ENCODE results near the gene LSMEM2. TPM values are rescaled to one million over a fixed set of nuclear protein-coding genes. Genes with fewer than 3 reads are reported as not detected.

The LSMEM2 gene
- total and polyA plus RNA-seq, 2 experiments from 2014 or later = 0.59 to 0.86 TPM

DNA sequence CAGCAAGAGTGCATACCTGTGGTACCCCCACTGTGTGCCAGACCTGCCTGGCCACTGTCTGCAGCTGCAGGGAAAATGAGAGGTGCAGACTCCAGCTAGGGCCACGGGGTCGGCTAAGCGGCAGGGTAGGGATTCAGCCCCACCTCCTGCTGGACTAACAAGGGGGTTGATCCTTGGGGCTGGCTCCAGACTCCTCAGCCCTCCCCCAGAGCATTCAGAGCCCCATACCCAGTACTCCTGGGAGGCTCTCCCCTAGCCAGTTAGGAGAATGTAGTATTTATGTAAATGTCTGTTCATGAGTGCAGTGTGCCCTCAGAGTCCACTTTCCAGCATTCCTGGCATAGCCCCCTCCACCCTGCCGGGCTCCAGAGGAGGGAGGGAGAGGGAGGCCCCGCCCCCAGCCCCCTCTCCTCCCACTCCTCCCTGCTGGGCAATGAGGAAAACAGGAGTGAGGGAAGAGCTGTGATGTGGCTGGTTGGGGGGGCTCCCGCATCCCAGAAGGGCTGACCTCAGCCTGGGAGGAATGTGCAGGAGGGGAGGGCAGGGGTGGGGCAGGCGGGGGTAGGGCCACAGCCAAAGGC lies 14.4 kb upstream of the LSMEM2 start:
- no peaks in the 10 kb centered on the region for H3K9me2 ChIP-seq (ENCODE audit: insufficient read depth)
- H4K20me1 ChIP-seq (replicated peaks; ENCODE audit: insufficient read depth) = no peaks in the 10 kb centered on the region; the same call in 1 of the 2 replicates
- H3K79me2 ChIP-seq (replicated peaks; ENCODE audit: insufficient read depth) = no peaks in the 10 kb centered on the region
- peaks cover 3% of the 10 kb centered on the region; the same call in 1 of the 3 replicates for H3K36me3 Mint-ChIP-seq (ENCODE audit: low read depth)
- H2AFZ ChIP-seq = no peak overlapping the region
- H3K4me2 ChIP-seq = peak overlapping the region; percentile 16
- H3F3A ChIP-seq (replicated peaks; ENCODE audit: low read depth) = peaks cover 18% of the 10 kb centered on the region
- ATAC-seq = peak; percentile 44
- H3K4me1 ChIP-seq (ENCODE audit: insufficient read depth) = peaks cover 59% of the 10 kb centered on the region
- TF ChIP-seq, protein P1, sequence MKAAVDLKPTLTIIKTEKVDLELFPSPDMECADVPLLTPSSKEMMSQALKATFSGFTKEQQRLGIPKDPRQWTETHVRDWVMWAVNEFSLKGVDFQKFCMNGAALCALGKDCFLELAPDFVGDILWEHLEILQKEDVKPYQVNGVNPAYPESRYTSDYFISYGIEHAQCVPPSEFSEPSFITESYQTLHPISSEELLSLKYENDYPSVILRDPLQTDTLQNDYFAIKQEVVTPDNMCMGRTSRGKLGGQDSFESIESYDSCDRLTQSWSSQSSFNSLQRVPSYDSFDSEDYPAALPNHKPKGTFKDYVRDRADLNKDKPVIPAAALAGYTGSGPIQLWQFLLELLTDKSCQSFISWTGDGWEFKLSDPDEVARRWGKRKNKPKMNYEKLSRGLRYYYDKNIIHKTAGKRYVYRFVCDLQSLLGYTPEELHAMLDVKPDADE (IDR thresholded peaks at IDR 0.05) = no peak
- peak; percentile 80 for TF ChIP-seq CREB1 (CRISPR knock-in tag; IDR thresholded peaks at IDR 0.05; ENCODE audit: low read depth)
- H3K9me3 Mint-ChIP-seq = no peaks in the 10 kb centered on the region
- peak overlapping the region; percentile 51; the same call in 2 of the 3 replicates for H3K4me3 Mint-ChIP-seq
- no peaks in the 10 kb centered on the region for H3K36me3 ChIP-seq (ENCODE audit: insufficient read depth)
- peak overlapping the region; percentile 89 for H3K27ac ChIP-seq (ENCODE audit: low read depth)
- H3K4me1 Mint-ChIP-seq = peaks cover 58% of the 10 kb centered on the region
- no peak for DNase-seq (ENCODE audit: low spot score)
- H3K27ac Mint-ChIP-seq = peak overlapping the region; percentile 95
- H3K27me3 Mint-ChIP-seq (ENCODE audit: insufficient read depth, low read depth, poor library complexity) = peaks cover 25% of the 10 kb centered on the region
- no peaks in the 10 kb centered on the region for H3K27me3 ChIP-seq (ENCODE audit: insufficient read depth)
- H3K4me3 ChIP-seq = peak overlapping the region; percentile 1; the same call in 1 of the 2 replicates

DNA sequence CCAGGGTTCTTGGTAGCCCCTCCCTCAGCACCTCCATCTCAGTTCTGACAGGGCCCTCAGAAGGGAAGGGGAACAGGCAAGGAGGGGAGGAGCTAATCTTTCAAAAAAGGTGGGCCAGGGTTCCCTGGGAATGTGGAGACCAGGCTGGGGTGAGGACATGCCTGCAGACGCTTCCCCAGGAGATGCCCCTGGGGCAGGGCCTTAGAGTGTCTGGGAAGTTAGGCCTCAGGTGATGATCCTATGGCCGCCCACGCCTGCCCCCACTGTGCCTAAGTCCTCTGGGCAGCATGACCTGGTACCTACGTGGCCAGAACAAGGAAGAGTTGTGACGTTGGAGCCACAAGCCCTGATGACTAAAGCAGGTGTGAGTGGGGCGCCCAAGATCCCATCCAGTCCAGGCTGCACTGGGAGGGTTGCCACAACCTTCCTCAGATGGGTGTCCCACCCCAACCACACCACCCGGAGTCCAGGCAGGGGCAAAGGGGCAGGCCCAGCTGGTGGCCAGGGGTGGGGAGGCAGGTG lies 13.9 kb upstream of the LSMEM2 start:
- DNase-seq (ENCODE audit: low spot score) = peak; percentile 96
- Mint-ChIP-seq H3K36me3 (ENCODE audit: low read depth) (no peaks in the 10 kb centered on the region), H3K4me3 (peak overlapping the region; percentile 39; the same call in 1 of the 3 replicates), H3K9me3 (no peaks in the 10 kb centered on the region), H3K27me3 (ENCODE audit: insufficient read depth, low read depth, poor library complexity) (peaks cover 23% of the 10 kb centered on the region), H3K27ac (peak overlapping the region; percentile 96), H3K4me1 (peaks cover 58% of the 10 kb centered on the region)
- ATAC-seq = no peak; the same call in 2 of the 3 replicates
- TF ChIP-seq POLR2AphosphoS5 (IDR thresholded peaks at IDR 0.05; ENCODE audit: low read depth) = peak; percentile 34
- TF ChIP-seq, protein P2, sequence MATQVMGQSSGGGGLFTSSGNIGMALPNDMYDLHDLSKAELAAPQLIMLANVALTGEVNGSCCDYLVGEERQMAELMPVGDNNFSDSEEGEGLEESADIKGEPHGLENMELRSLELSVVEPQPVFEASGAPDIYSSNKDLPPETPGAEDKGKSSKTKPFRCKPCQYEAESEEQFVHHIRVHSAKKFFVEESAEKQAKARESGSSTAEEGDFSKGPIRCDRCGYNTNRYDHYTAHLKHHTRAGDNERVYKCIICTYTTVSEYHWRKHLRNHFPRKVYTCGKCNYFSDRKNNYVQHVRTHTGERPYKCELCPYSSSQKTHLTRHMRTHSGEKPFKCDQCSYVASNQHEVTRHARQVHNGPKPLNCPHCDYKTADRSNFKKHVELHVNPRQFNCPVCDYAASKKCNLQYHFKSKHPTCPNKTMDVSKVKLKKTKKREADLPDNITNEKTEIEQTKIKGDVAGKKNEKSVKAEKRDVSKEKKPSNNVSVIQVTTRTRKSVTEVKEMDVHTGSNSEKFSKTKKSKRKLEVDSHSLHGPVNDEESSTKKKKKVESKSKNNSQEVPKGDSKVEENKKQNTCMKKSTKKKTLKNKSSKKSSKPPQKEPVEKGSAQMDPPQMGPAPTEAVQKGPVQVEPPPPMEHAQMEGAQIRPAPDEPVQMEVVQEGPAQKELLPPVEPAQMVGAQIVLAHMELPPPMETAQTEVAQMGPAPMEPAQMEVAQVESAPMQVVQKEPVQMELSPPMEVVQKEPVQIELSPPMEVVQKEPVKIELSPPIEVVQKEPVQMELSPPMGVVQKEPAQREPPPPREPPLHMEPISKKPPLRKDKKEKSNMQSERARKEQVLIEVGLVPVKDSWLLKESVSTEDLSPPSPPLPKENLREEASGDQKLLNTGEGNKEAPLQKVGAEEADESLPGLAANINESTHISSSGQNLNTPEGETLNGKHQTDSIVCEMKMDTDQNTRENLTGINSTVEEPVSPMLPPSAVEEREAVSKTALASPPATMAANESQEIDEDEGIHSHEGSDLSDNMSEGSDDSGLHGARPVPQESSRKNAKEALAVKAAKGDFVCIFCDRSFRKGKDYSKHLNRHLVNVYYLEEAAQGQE (IDR thresholded peaks at IDR 0.05; ENCODE audit: unreplicated experiment) = no peak
- TF ChIP-seq ZNF114 (CRISPR knock-in tag; IDR thresholded peaks at IDR 0.05) = no peak
- no peak for TF ChIP-seq CREB1 (CRISPR knock-in tag; IDR thresholded peaks at IDR 0.05; ENCODE audit: low read depth)
- no peak for TF ChIP-seq NANOG (IDR thresholded peaks at IDR 0.05; ENCODE audit: borderline replicate concordance)
- H4K20me1 ChIP-seq (replicated peaks; ENCODE audit: insufficient read depth) = no peaks in the 10 kb centered on the region
- peaks cover 58% of the 10 kb centered on the region for H3K4me1 ChIP-seq (ENCODE audit: insufficient read depth)
- no peaks in the 10 kb centered on the region for H3K36me3 ChIP-seq (ENCODE audit: insufficient read depth)
- H3K27ac ChIP-seq (ENCODE audit: low read depth) = peak overlapping the region; percentile 89
- H2AFZ ChIP-seq = no peak overlapping the region
- no peaks in the 10 kb centered on the region for H3K27me3 ChIP-seq (ENCODE audit: insufficient read depth)
- H3K9me2 ChIP-seq (ENCODE audit: insufficient read depth) = no peaks in the 10 kb centered on the region
- H3K79me2 ChIP-seq (replicated peaks; ENCODE audit: insufficient read depth) = no peaks in the 10 kb centered on the region
- peak overlapping the region; percentile 61 for H3K4me2 ChIP-seq
- H3K4me3 ChIP-seq = peak overlapping the region; percentile 27; the same call in 1 of the 2 replicates
- peaks cover 15% of the 10 kb centered on the region for H3F3A ChIP-seq (replicated peaks; ENCODE audit: low read depth)

Data from GM23338 (cell line).